ENCODE measurements around the gene BCL6.

Gene BCL6

GRCh38 chr3:187762792-187763191 is 17.5 kb upstream of the BCL6 start:
- DNase-seq (ENCODE audit: low spot score) = no peak

DNA sequence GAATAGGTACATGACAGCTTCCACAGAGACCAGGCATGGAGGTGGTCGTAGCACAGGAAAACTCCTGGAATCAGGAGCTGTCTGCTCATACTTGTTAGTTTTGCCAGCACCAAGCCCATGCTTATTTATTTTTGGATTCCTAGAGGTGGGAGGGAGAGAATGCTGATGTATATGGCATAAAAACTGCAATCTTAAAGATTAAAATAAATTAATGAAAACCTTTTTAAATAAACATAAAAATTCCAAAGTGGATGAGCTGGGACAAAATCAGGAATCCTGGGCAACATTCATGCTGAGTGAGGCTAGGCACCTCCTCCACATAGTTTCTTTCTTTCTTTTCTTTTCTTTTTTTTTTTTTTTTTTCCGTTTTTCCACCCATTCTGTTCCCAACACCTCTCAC is 14.3 kb upstream of the BCL6 start:
- no peak for DNase-seq (ENCODE audit: low spot score)

GRCh38 chr3:187758318-187758955 is 13.2 kb upstream of the BCL6 start:
- DNase-seq (ENCODE audit: low spot score) = no peak

DNA sequence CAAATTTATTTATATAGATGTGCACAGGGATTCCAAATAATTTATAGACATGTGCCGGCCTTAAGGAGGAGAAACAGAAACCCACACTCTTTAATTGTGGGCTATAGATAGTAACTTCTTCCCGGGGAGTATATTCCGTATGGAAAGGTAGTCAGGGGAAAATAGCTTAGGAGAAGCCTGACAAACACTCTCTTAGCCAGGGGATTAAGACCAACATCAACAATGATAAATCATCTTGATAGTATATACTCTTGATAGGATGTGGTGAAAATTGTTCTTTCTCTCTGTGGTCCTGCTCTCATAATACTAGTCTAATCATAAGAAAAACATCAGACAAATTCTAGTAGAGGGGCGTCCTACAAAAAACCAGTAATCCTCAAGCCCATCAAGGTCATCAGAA is 8.2 kb upstream of the BCL6 start:
- DNase-seq (ENCODE audit: low spot score) = no peak

DNA sequence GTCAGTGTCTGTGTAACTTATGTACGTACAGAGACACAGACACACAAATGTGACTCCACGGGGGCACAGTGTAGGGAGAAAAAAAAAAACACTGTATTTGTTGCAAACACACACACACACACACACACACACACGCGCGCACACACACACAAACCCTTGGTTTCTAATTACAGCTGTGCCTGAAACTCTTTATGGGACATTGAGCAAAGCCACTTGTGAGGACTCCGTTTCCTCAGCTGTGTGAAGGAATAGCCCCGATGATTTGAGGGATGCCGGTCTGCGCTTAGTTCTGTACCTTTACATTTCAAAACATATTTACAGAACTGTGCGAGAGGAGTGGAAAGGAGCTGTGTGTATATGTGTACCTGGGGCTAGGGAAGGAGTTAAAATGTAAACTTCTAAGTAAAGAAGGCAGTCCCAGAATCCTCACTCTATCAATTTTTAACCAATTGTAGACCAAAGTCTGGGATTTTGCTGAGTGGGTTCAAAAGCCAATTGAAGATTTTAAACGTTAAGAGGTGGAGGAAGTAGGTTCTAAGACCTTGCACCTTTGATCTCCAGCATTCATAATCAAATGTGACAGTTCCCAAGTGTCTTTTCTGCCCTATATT is 5.3 kb upstream of the BCL6 start:
- no peak for DNase-seq (ENCODE audit: low spot score)

DNA sequence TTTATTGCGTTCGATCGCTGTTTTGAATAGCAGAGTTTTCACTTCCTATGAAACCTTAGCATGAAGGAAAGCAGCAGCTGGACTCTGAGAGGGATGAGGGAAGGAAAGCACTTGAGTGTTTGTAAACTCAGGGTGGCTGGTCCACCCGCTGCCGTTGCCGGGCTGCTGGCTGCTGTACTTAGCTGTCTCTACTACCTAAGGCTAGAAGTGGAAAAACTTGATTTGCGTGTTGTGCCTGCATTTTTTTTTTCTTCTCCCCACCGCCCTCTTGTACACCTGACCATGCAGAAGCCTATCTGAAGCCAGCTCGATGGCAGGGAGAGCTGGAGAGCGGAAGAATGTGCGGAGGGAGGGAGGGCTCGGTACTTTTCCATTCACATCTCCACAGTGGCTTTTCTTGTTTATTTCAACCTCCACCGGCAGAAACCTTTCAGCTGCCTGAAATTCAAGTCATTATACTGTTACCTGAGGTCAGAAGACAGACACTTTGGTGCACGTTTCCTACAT is 4.8 kb upstream of the BCL6 start:
- DNase-seq (ENCODE audit: low spot score) = no peak

- DNase-seq (ENCODE audit: low spot score) = peak; percentile 81
Measured at GRCh38 chr3:187748050-187748481, 2.8 kb upstream of the BCL6 start.

- no peak for DNase-seq (ENCODE audit: low spot score)
Measured at GRCh38 chr3:187747506-187747905, 2.2 kb upstream of the BCL6 start.

- DNase-seq (ENCODE audit: low spot score) = peak; percentile 63
Measured at GRCh38 chr3:187746442-187747281, 1.4 kb upstream of the BCL6 start.

- DNase-seq (ENCODE audit: low spot score) = peak; percentile 9
Measured at GRCh38 chr3:187746059-187746441, 782 bp upstream of the BCL6 start.

DNA sequence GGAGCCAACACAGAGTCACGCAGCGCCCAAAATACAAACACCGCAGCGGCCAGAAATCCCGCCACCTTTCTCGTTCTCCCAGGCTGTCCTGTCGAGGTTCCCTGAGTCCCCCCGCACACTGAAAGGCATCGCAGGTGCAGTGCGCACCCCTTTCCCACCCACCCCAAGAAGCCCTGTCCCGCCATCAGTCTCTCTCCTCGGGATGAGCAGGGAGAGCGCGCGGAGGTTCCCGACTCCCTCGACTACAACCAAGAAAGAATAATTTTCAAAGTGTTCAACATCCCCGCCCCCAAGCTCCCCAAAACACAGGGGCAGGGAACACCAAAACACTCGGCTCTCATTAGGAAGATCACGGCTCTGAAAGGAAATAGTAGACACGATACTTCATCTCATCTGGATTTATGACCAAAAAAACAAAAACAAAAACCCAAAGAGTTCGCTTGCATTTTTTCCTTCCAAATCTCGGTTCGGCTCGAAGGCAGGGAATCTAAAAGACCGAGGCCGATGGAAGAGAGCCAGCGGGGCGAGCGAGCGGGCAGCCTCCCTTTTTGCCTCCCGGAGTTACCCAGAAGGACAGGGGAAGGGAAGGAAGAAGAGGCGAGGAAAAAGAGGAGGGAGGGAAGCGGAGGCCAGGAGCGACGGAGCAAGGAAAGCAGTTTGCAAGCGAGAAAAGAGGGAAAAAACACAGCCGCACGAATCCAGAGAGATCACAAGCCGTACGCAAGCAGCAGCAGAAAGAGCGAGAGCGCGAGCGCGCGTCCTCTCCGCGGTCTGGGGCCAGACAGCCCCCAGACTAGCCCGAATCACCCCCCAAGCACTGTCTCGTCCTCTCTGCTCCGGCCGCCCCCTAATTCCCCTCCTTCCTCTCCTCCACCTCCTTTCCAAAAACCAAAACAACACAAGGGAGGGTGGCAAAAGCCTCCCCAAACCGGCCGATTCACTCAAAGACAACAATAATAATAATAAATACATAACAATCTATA is 808 bp downstream of the BCL6 start:
- DNase-seq (ENCODE audit: low spot score) = peak; percentile 52

GRCh38 chr3:187743195-187744141 is 1.8 kb downstream of the BCL6 start:
- peak; percentile 64 for DNase-seq (ENCODE audit: low spot score)

- DNase-seq (ENCODE audit: low spot score) = no peak
Measured at GRCh38 chr3:187742351-187743171, 2.7 kb downstream of the BCL6 start.

DNA sequence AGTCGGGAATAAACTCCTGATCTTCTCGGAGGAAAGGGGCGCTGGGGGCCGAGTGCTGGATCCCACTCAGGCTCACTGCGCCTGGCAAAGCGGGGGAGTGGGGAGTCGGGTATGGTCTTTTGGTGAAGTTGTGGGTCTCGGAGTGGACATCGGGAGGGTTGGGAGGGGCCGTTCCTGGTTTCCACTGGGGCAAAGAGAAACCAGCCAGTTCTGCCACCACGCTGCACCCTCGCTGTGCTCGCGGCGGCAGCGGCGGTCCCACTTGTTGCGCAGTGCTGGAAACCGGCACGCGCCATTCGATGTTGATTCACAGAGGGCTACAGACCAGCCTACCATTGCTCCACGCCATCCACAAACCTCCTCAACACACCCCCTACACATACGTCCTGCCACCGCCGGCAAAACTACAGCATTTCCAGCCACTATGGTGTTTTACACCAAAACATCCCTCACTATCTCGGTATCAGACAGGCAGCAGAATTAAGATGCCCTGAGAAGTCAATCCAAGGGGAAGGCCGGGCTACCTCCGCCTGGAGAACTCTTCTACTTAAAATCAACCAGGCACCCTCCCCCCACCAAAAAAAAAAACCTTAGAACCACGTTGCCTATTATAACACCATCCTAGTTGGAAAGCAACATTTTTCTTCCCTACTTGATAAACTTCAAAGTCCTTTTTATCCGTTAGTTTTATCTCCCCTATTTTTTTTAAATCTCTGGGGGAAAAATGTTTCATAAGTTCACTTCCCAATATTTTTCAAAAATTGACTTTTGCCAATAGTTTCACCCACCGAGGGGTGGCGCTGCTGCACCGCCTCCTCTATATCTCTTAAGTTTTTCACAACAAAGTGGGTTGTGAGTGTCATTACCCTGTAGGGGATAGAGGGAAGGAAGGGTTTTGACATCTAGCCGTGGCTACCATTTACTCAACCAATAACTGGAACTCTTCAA is 3.6 kb downstream of the BCL6 start:
- peak; percentile 86 for DNase-seq (ENCODE audit: low spot score)

DNA sequence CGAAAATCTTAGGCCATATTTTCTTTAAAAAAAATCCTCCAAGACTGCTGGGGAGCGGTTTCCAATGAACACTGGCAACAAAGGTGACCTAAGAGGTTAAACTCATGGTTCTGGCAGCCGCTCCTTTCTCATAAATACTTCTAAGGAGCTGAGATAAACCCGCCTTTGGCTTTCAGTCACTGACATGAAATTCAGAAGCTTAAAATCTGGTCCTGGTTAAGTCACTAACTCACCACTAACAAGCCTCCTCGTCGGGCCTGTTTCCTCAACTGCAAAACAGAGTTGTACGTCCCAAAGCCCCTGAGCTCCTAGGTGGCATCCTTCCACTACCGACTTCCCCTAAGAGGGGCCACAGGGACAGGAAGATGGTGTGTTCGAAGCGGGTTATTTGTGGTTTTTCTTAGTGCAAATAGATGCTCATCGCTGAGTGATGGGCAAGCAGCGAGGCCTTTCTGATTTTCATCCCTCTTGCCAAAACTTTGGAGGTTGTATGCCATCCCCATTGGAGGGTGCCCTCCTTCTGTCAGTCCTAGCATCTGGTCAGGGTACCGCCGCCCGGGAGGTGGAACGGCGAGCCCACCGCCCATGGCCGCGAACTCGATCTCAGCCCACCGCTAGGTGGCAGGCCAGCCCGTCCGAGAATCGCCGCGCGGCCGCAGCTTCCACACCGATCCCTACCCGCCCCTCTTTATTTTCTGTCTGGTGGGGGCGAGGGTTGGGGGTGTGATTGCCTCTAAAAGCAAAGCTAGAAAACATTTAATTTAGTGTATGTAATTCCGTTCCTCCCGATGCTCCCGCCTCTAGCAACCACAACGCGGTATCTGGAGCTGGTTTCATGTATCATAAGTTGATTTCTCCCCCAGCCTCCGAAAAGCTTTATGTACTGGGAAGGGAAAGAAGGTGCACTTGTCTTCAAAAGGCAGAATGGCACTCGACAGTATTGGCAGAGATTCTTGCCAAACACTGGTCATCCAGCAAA is 4.6 kb downstream of the BCL6 start:
- peak; percentile 66 for DNase-seq (ENCODE audit: low spot score)

DNA sequence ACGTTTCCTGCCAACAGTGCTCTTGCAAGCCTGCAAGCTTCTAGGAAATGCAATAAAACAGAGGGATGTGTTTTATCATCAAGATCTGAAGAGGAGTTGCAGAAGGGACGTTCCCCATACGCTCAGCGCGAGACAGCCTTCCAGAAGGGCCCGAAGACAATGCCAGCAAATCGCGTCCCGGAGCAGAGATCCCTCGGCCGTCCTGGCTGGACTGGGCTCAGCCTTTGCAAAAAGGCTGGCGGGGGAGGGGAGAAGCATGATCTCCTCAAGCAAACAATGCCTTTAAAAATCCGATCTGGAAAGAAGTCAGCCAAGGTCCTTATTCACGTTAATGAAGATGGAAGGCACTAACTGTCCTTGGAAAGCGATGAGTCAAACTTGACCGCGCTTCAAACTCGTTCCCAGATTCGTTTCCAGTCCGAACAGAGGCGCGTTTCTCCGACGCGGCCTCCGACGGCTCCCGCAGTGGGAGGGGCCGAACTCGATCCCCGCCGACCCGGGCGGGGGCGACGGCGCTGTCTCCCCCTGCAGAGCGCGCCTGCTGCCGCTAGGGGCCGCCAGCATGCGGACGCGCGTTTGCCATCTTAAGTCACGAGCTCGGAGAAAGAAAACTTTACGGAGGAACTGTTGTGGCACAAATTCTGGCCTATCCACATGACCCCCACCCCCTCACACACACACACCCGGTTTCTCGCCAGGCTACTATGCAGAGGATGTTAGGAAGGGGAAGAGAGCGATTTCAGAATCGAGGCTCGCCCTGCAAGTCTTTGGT is 5.5 kb downstream of the BCL6 start:
- peak; percentile 93 for DNase-seq (ENCODE audit: low spot score)

All from RKO (cell line).